Endothelial cell of umbilical vein (primary cell): ENCODE measurements around the gene PRR18. TPM values are rescaled to one million over a fixed set of nuclear protein-coding genes. Genes with fewer than 3 reads are reported as not detected.

Source experiments
- BruUV-seq: library from RNA; stranded (reverse); fragments of 400-500 nt; replicated peaks from 2 replicates; lab custom pipeline; 2021; lab: Mats Ljungman, UMichigan
- CTCF ChIA-PET: fragments of 300-600, 350-600 bp; sonication (Branson Sonifier 250); formaldehyde crosslinking; loops from one replicate; lab custom pipeline; 2021; ENCODE audit warnings: antibody characterized with exemption, inconsistent platforms; lab: Charles Lee
- POLR2A ChIA-PET: fragments of 300-600, 350-600 bp; sonication (Branson Sonifier 250); formaldehyde crosslinking; loops from one replicate; lab custom pipeline; 2021; ENCODE audit warnings: antibody characterized with exemption, inconsistent platforms; lab: Charles Lee
- DNase-seq: peaks from one replicate; pipeline ENCODE4 v3.0.0-alpha.2; 2011; ENCODE audit warnings: low read depth, low spot score
- FAIRE-seq: peaks from 2 replicates; lab custom pipeline; 2011; peaks lifted over from hg19 to GRCh38; lab: Jason Lieb, UNC
- H2AFZ ChIP-seq: 2 replicates; pipeline ENCODE4 v1.6.0; 2012; ENCODE audit warnings: low read depth, low read length, control low read depth, inconsistent platforms
- H3K27ac ChIP-seq: 2 replicates; pipeline ENCODE4 v1.5.1; 2011; ENCODE audit warnings: low read depth, mild to moderate bottlenecking, control low read depth, low read length, moderate library complexity; ENCODE audit not compliant: insufficient read depth
- H3K27me3 ChIP-seq, 2 experiments: 2 replicates each; pipeline versions ENCODE4 v1.6.0 to v1.6.1; 2011; ENCODE audit warnings: low read length in 2 of 2, mixed read lengths in 1 of 2; ENCODE audit not compliant: control insufficient read depth in 2 of 2, insufficient read depth in 2 of 2
- H3K36me3 ChIP-seq, 2 experiments: 2 replicates in 1 of 2; 3 replicates in 1 of 2; pipeline ENCODE4 v1.5.1; 2011; ENCODE audit warnings: low read length in 2 of 2, mild to moderate bottlenecking in 1 of 2, moderate library complexity in 1 of 2; ENCODE audit not compliant: control insufficient read depth in 2 of 2, insufficient read depth in 2 of 2; ENCODE audit errors: extremely low read depth in 1 of 2
- H3K4me1 ChIP-seq: 3 replicates; pipeline ENCODE4 v1.5.1; 2011; ENCODE audit warnings: mild to moderate bottlenecking, low read length; ENCODE audit not compliant: control insufficient read depth, insufficient read depth; ENCODE audit errors: extremely low read depth
- H3K4me2 ChIP-seq: 2 replicates; pipeline ENCODE4 v1.6.1; 2011; ENCODE audit warnings: low read length, control low read depth, mixed read lengths; ENCODE audit not compliant: insufficient read depth
- H3K4me3 ChIP-seq, 3 experiments: fragments of 200-600 bp in 1 of 3; sonication (generic), shearing (Covaris generic) in 1 of 3; replicated peaks in 1 of 3; 2 replicates each; pipeline ENCODE4 v1.5.1; 2011 to 2016; ENCODE audit warnings: control low read depth in 3 of 3, low read length in 3 of 3, mild to moderate bottlenecking in 2 of 3, inconsistent platforms in 1 of 3, low read depth in 1 of 3, moderate library complexity in 1 of 3; ENCODE audit not compliant: insufficient read depth in 1 of 3
- H3K79me2 ChIP-seq: 2 replicates; pipeline ENCODE4 v1.6.0; 2012; ENCODE audit warnings: low read length, inconsistent platforms; ENCODE audit not compliant: control insufficient read depth, insufficient read depth
- H3K9ac ChIP-seq: replicated peaks from 2 replicates; pipeline ENCODE3; 2011; ENCODE audit warnings: low read length, control low read depth; ENCODE audit not compliant: insufficient read depth; ENCODE audit errors: extremely low read depth
- H3K9me1 ChIP-seq: replicated peaks from 3 replicates; pipeline ENCODE4 v1.6.0; 2011; ENCODE audit warnings: mild to moderate bottlenecking, low read length; ENCODE audit not compliant: control insufficient read depth, insufficient read depth; ENCODE audit errors: extremely low read depth
- H3K9me3 ChIP-seq: replicated peaks from 2 replicates; pipeline ENCODE4 v1.5.1; 2012; ENCODE audit warnings: low read length, inconsistent platforms; ENCODE audit not compliant: control insufficient read depth, insufficient read depth
- H4K20me1 ChIP-seq: replicated peaks from 2 replicates; pipeline ENCODE3; 2011; ENCODE audit warnings: mild to moderate bottlenecking, low read length; ENCODE audit not compliant: control insufficient read depth, insufficient read depth; ENCODE audit errors: extremely low read depth
- EZH2 ChIP-seq: IDR thresholded peaks from 2 replicates; pipeline ENCODE4 v1.6.1; 2012; ENCODE audit warnings: borderline replicate concordance, low read depth, mild to moderate bottlenecking, moderate library complexity, low read length, inconsistent platforms; ENCODE audit not compliant: severe bottlenecking
- FOS ChIP-seq: IDR thresholded peaks from 2 replicates; pipeline ENCODE4 v1.6.1; 2011; ENCODE audit warnings: mild to moderate bottlenecking, low read length, moderate library complexity, borderline replicate concordance; ENCODE audit not compliant: insufficient read depth
- GATA2 ChIP-seq: IDR thresholded peaks from 2 replicates; pipeline ENCODE4 v1.7.0; 2011; ENCODE audit warnings: low read depth, mild to moderate bottlenecking, moderate library complexity, mixed read lengths, low read length; ENCODE audit not compliant: insufficient read length, insufficient read depth
- JUN ChIP-seq: IDR thresholded peaks from 2 replicates; pipeline ENCODE4 v1.6.1; 2011; ENCODE audit warnings: borderline replicate concordance, low read depth; ENCODE audit not compliant: insufficient read length, insufficient read depth
- MAX ChIP-seq: IDR thresholded peaks from 2 replicates; pipeline ENCODE4 v1.6.1; 2011; ENCODE audit not compliant: insufficient read depth, insufficient read length
- MYC ChIP-seq: IDR thresholded peaks from one replicate; pipeline ENCODE4 v1.6.1; 2011; ENCODE audit warnings: mild to moderate bottlenecking, low read depth, low read length
- POLR2A ChIP-seq: IDR thresholded peaks from 2 replicates; pipeline ENCODE4 v1.6.1; 2012; ENCODE audit warnings: low read depth, mild to moderate bottlenecking, control low read depth, low read length
- POLR2AphosphoS5 ChIP-seq: IDR thresholded peaks from 2 replicates; pipeline ENCODE4 v1.6.1; 2012; ENCODE audit warnings: low read depth, mild to moderate bottlenecking, control low read depth, low read length, moderate library complexity; ENCODE audit not compliant: insufficient read depth
- dilution Hi-C: fragments of 300-500 bp; cut with MboI; formaldehyde crosslinking; loops from one replicate; pipeline ENCODE4 v1.15.0; 2019; ENCODE audit warnings: low sequenced_read_pairs; ENCODE audit not compliant: extremely low pct_ligation_motif_present
- intact Hi-C: fragments of 100-400 bp; cut with micrococcal nuclease; formaldehyde crosslinking; loops from one replicate; pipeline ENCODE4 v1.10.0; 2022
- polyA plus RNA-seq, 4 experiments: library from polyadenylated mRNA; depleted of rRNA in 3 of 4; stranded (reverse) in 3 of 4; unstranded in 1 of 4; fragments of >200 nt; gene quantifications; 2 replicates each; pipeline versions ENCODE4 v1.2.1 to v1.2.3, GENCODE V29; 2011 to 2012; ENCODE audit warnings: missing spikeins in 1 of 4
- total RNA-seq: library from RNA; stranded (reverse); gene quantifications from 2 replicates; pipeline ENCODE4 v1.2.3, GENCODE V29; 2021
- TF ChIP-seq, protein P1 (sequence below), 2 donors: IDR thresholded peaks; 1 replicate in 1 of 2; 2 replicates in 1 of 2; pipeline ENCODE4 v1.5.1; 2011; ENCODE audit warnings: low read length in 2 of 2, mild to moderate bottlenecking in 2 of 2, moderate library complexity in 2 of 2, control low read depth in 1 of 2, inconsistent platforms in 1 of 2, low read depth in 1 of 2; ENCODE audit not compliant: insufficient read depth in 1 of 2; ENCODE audit errors: extremely low read depth in 1 of 2

The PRR18 gene
- total and polyA plus RNA-seq, 2 donors (not counting 3 experiments of a cell fraction or from before 2014, with no cell fraction given): not detected

- Histone ChIP-seq H4K20me1 (no peaks in the 10 kb centered on the region), H3K9me3 (no peaks in the 10 kb centered on the region), H3K4me3 (no peak overlapping the region), H3K36me3 (no peaks in the 10 kb centered on the region), H3K27me3 (peaks cover 0 to 2% of the 10 kb centered on the region in 2 experiments), H3K4me1 (no peaks in the 10 kb centered on the region), H3K4me2 (no peak overlapping the region), H3K79me2 (no peaks in the 10 kb centered on the region), H3K9me1 (no peaks in the 10 kb centered on the region), H2AFZ (no peak overlapping the region), H3K27ac (no peak overlapping the region), H3K9ac (no peak overlapping the region)
- ChIA-PET POLR2A (no interaction called here), CTCF (interaction anchor here (1.0 kb wide), 2 partner anchors 99 to 118 kb away, joined by 3 to 8 read pairs; no protein-coding TSS in a partner anchor)
- BruUV-seq: no TSS peak
- dilution Hi-C loops (no loop called here), intact Hi-C loops (no loop called here)
- FAIRE-seq: no peak
- TF ChIP-seq JUN (no peak), FOS (no peak), POLR2A (no peak), MAX (no peak), MYC (no peak), POLR2AphosphoS5 (no peak), EZH2 (no peak), GATA2 (no peak)
- TF ChIP-seq, protein P1, sequence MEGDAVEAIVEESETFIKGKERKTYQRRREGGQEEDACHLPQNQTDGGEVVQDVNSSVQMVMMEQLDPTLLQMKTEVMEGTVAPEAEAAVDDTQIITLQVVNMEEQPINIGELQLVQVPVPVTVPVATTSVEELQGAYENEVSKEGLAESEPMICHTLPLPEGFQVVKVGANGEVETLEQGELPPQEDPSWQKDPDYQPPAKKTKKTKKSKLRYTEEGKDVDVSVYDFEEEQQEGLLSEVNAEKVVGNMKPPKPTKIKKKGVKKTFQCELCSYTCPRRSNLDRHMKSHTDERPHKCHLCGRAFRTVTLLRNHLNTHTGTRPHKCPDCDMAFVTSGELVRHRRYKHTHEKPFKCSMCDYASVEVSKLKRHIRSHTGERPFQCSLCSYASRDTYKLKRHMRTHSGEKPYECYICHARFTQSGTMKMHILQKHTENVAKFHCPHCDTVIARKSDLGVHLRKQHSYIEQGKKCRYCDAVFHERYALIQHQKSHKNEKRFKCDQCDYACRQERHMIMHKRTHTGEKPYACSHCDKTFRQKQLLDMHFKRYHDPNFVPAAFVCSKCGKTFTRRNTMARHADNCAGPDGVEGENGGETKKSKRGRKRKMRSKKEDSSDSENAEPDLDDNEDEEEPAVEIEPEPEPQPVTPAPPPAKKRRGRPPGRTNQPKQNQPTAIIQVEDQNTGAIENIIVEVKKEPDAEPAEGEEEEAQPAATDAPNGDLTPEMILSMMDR (IDR thresholded peaks at IDR 0.05; ENCODE audit: extremely low read depth in 1 of 2, insufficient read depth in 1 of 2, low read depth in 1 of 2, low read length in 2 of 2): no peak
- no peak for DNase-seq
Measured at GRCh38 chr6:166282394-166283032, 25.7 kb downstream of the PRR18 start.
